SK-N-MC (cell line): ENCODE data around the gene ADAMTS9.

ENCODE experiments used
- EZH2 ChIP-seq: fragments of 200-600 bp; sonication (generic); IDR thresholded peaks from one replicate; pipeline ENCODE4 v1.6.1; 2017; ENCODE audit warnings: antibody characterized with exemption
- FOXP2 ChIP-seq: optimal IDR thresholded peaks from 2 replicates; pipeline ENCODE3; 2011; ENCODE audit warnings: mild to moderate bottlenecking, moderate library complexity; ENCODE audit not compliant: insufficient read depth; ENCODE audit errors: extremely low read length, control extremely low read depth
- POLR2AphosphoS5 ChIP-seq: IDR thresholded peaks from 2 replicates; pipeline ENCODE4 v1.6.1; 2012; ENCODE audit warnings: mild to moderate bottlenecking, low read depth, low read length, borderline replicate concordance

GRCh38 chr3:64648927-64649906, 38.6 kb downstream of the ADAMTS9 start:
- TF ChIP-seq POLR2AphosphoS5 (no peak), EZH2 (no peak), FOXP2 (no peak)
